ENCODE measurements around the gene VPS26A. TPM values are rescaled to one million over a fixed set of nuclear protein-coding genes. Genes with fewer than 3 reads are reported as not detected.
A peak's percentile ranks its signal among the peaks of the same experiment; 100 is the strongest.

VPS26A gene
- total RNA-seq, 1 donor from 2014 or later, result 42.6 TPM

DNA sequence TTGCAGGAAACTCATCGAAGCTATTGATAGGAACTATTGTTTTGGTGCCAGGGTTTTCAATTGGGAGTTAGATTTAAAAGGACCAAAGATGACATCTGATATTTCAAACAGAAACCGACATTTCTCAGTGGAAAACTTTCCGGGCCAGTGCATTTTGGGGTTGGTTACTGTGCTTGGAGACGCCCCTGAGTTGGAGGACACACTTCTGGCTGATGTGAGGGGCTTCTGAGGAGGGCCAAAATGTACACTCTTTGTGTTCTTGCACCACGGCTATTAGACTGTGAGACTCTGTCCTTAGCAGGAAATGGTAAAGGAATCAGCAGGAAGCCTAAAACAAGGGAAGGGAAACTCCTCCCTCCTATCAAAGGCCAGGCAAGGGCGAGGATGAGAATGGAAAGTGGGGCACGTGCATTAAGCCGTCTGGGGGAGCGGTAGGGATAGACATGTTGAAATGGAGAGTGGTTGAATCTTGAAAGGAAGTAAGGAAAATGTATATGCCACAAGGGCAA is 37.9 kb upstream of the VPS26A start:
- Histone ChIP-seq H3K27me3 (ENCODE audit: control insufficient read depth, insufficient read depth, low read length) (no peaks in the 10 kb centered on the region), H3K36me3 (ENCODE audit: control insufficient read depth, insufficient read depth, low read length) (no peaks in the 10 kb centered on the region), H3K4me3 (ENCODE audit: low read depth, low read length) (no peak overlapping the region)
- FAIRE-seq (no peak), DNase-seq (ENCODE audit: low read depth) (no peak)
- TF ChIP-seq, protein P1, sequence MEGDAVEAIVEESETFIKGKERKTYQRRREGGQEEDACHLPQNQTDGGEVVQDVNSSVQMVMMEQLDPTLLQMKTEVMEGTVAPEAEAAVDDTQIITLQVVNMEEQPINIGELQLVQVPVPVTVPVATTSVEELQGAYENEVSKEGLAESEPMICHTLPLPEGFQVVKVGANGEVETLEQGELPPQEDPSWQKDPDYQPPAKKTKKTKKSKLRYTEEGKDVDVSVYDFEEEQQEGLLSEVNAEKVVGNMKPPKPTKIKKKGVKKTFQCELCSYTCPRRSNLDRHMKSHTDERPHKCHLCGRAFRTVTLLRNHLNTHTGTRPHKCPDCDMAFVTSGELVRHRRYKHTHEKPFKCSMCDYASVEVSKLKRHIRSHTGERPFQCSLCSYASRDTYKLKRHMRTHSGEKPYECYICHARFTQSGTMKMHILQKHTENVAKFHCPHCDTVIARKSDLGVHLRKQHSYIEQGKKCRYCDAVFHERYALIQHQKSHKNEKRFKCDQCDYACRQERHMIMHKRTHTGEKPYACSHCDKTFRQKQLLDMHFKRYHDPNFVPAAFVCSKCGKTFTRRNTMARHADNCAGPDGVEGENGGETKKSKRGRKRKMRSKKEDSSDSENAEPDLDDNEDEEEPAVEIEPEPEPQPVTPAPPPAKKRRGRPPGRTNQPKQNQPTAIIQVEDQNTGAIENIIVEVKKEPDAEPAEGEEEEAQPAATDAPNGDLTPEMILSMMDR (IDR thresholded peaks at IDR 0.05; ENCODE audit: insufficient read depth, low read length, severe bottlenecking), result no peak

- TF ChIP-seq, protein P1 (IDR thresholded peaks at IDR 0.05; ENCODE audit: insufficient read depth, low read length, severe bottlenecking), result no peak
- DNase-seq (ENCODE audit: low read depth), result peak; percentile 44
- no peak for FAIRE-seq
- peak within 1 kb of the TSS; percentile 7 for H3K4me3 ChIP-seq (ENCODE audit: low read depth, low read length)
- H3K27me3 ChIP-seq (ENCODE audit: control insufficient read depth, insufficient read depth, low read length), result no peaks in the 10 kb centered on the region
- no peaks in the 10 kb centered on the region for H3K36me3 ChIP-seq (ENCODE audit: control insufficient read depth, insufficient read depth, low read length)
Measured at GRCh38 chr10:69087590-69088470, 36.1 kb upstream of the VPS26A start, which contains the start of gene SRGN. TSS of gene SRGN (plus strand) at chr10:69088103. CDS start at chr10:69088158, 55 bp downstream.

DNA sequence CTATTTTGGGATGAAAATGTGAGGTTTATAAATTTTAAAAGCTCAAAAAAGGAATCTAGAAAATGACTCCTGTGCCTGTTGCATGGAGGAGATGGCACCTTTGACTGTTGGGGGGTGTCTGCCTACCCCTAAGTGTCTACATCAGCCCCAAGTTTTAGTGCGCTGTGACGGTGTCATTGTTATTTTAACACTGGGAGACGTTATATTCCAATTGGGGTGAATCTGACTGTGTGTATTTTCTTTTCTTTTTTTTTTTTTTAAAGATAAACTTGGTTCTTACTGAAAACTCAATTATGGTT is 35.6 kb upstream of the VPS26A start:
- H3K4me3 ChIP-seq (ENCODE audit: low read depth, low read length), result no peak overlapping the region
- TF ChIP-seq, protein P1 (IDR thresholded peaks at IDR 0.05; ENCODE audit: insufficient read depth, low read length, severe bottlenecking), result no peak
- FAIRE-seq, result no peak

GRCh38 chr10:69088801-69089501 is 35.0 kb upstream of the VPS26A start:
- no peak overlapping the region for H3K4me3 ChIP-seq (ENCODE audit: low read depth, low read length)
- FAIRE-seq (no peak), DNase-seq (ENCODE audit: low read depth) (no peak)
- TF ChIP-seq, protein P1 (IDR thresholded peaks at IDR 0.05; ENCODE audit: insufficient read depth, low read length, severe bottlenecking), result no peak
- H3K27me3 ChIP-seq (ENCODE audit: control insufficient read depth, insufficient read depth, low read length), result no peaks in the 10 kb centered on the region
- no peaks in the 10 kb centered on the region for H3K36me3 ChIP-seq (ENCODE audit: control insufficient read depth, insufficient read depth, low read length)

More for the DNA sequence above, 35.6 kb upstream of the VPS26A start:
- no peak for DNase-seq (ENCODE audit: low read depth)
- Histone ChIP-seq H3K36me3 (ENCODE audit: control insufficient read depth, insufficient read depth, low read length) (no peaks in the 10 kb centered on the region), H3K27me3 (ENCODE audit: control insufficient read depth, insufficient read depth, low read length) (no peaks in the 10 kb centered on the region)

DNA sequence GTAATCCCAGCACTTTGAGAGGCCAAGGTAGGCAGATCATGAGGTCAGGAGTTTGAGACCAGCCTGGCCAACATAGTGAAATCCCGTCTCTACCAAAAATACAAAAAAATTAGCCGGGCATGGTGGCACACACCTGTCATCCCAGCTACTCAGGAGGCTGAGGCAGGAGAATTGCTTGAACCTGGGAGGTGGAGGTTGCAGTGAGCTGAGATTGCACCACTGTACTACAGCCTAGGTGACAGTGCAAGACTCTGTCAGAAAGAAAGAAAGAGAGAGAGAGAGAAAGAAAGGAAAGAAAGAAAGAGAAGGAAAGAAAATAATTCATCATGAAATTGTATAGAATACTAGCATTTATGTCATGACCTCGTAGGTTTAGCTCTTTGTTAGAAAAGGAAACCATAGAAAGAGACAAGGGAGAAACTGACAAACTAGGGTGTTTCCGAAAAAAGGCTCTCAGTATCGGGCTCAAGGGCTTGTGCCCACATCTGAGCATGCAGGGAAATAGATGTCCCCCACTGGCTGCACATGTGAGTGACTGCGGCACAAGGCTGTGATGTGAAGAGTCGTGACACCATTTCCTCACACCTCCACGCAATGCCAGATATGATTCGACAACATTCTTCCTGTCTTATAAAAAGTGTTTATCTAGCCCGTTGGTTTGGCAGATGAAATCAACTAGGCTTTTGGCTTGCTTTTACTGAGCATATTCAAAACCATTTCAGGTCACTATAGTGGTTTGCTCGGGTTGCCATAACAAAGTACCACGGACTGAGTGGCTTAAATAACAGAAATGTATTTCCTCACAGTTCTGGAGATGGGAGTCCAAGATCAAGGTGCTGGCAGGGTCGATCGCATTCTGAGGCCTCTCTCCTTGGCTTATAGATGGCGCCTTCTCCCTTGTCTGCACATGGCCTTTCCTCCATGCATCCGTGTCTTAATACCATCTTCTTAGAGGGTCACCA is 34.1 kb upstream of the VPS26A start:
- TF ChIP-seq, protein P1 (IDR thresholded peaks at IDR 0.05; ENCODE audit: insufficient read depth, low read length, severe bottlenecking), result no peak
- no peaks in the 10 kb centered on the region for H3K36me3 ChIP-seq (ENCODE audit: control insufficient read depth, insufficient read depth, low read length)
- DNase-seq (ENCODE audit: low read depth) (no peak), FAIRE-seq (no peak)
- H3K27me3 ChIP-seq (ENCODE audit: control insufficient read depth, insufficient read depth, low read length), result no peaks in the 10 kb centered on the region
- no peak overlapping the region for H3K4me3 ChIP-seq (ENCODE audit: low read depth, low read length)

Measured in bronchial epithelial cell (primary cell).